Measurements from ENCODE around the gene CXCL16. TPM values are rescaled to one million over a fixed set of nuclear protein-coding genes. Genes with fewer than 3 reads are reported as not detected.

The CXCL16 gene
- total and polyA plus RNA-seq, 8 donors: 13.7 to 47.4 (median 28.8) TPM

DNA sequence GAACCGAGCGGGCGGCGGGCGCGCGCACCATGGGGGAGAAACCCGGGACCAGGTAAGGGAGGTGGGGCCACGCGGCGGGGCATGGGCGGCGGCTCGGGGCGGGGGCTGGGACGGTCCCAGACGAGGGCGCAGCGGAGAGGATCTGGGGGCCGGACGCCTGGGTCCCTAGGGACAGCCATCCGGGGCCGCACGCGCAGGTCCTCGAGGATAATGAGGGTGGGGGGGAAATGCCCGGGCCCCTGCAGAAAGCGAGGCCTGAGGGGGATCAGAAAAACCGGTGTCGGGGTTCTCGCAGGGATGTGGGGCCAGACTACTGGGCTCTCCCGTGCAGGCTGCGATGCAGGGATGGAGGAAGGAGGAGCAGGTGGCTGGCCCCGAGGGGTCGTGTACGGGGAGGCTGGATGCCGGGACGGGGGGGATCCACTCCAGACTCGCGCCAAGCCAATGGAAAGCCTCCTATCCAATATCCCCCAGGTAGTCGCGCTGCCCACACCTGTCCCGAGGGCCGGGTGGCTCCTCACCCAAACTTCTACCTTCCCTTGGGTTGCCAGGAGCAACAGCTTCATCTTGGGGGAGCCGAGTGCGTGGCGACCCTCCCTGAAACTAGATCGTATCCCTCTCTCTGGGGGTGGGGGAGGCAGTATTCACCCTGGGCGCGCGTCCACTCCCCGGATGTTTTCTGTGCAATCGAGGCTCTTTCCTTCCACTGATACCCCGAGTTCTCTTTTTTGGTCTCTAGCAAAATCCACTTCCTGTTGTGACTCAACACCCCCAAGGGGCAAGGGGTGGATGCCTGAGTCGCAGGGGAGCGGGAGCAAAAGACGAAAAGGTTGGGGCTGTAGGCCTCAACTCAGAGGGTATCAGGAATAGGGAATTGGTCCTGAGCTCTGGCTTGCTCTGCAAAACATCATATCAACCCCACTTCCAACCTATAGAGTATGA lies 28.8 kb downstream of the CXCL16 start:
- no peaks in the 10 kb centered on the region for H3K9me3 ChIP-seq
- peak overlapping the region; percentile 82 to 93 (median 92) for H3K27ac ChIP-seq
- H3K36me3 ChIP-seq: peaks cover 0 to 3% (median 3%) of the 10 kb centered on the region in 4 donors
- H3K4me1 ChIP-seq: peaks cover 19 to 52% (median 31%) of the 10 kb centered on the region in 4 donors
- H3K27me3 ChIP-seq: no peaks in the 10 kb centered on the region
- peak overlapping the region; percentile 72 to 89 (median 82) for H3K4me3 ChIP-seq
- intact Hi-C loops (cut with DNase I; ENCODE audit: low total_unique reads): no loop called here
- peak in 1 of 3 donors; percentile 32 for TF ChIP-seq POLR2AphosphoS5 (IDR thresholded peaks at IDR 0.05)
- no peak for TF ChIP-seq EP300 (IDR thresholded peaks at IDR 0.05)
- peak in 1 of 2 donors; percentile 35 for DNase-seq
- 9 to 16% (median 12%) methylated on average over 47 to 57 of the region's 57 CpGs for WGBS, 5 donors

DNA sequence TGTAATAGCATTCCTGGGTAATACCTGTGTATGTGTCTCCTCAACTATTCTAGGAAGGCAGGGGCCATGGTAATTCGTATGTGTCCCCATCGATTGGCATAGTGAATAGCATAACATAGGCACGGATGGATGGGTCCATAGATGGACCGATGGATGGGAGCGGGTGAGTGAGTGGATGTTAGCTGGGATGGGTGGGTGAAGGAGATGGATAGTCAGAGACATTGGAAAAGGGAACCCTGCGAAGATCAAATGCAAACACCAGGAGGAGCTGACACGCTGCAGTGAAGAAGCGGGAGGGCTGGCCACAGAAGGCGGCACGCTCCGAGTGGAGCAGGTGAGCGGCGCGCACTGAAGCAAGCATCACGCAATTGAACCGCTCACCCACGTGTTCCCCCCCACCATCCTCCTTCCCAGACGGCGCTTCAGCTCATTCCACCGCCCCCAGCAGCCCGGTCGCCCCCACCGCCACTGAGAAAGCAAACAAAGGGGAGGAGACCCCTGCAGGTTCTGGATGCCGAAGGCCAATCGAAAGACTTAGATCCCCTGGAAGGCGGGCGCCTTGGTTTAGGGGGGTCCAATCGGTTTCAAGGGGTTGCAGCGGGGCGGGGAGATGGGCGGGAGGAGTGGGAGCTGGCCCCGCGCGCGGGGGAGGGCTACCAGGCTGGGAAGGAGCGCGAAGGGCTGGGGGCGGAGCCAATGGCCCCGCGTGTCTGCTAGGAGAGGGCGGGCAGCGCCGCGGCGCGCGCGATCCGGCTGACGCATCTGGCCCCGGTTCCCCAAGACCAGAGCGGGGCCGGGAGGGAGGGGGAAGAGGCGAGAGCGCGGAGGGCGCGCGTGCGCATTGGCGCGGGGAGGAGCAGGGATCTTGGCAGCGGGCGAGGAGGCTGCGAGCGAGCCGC lies 29.7 kb downstream of the CXCL16 start, which contains the start of gene ARRB2:
Gene ARRB2, plus strand, starts transcription at position 839 of the 899 bp plus-strand sequence. CDS start 90 bp downstream, outside the sequence.
- H3K27me3 ChIP-seq: no peaks in the 10 kb centered on the region
- DNase-seq: peak; percentile 99 to 100
- peak within 1 kb of the TSS; percentile 82 to 93 (median 92) for H3K27ac ChIP-seq
- intact Hi-C loops (cut with DNase I; ENCODE audit: low total_unique reads): loop anchor here (10.0 kb wide), 1 partner anchor 75 kb away; the partner anchor contains the start of genes GLTPD2 and VMO1
- 1% methylated on average over 48 to 67 of the region's 67 CpGs for WGBS, 5 donors
- H3K4me3 ChIP-seq: peak within 1 kb of the TSS; percentile 72 to 89 (median 82)
- TF ChIP-seq EP300 (IDR thresholded peaks at IDR 0.05) (no peak), POLR2A (IDR thresholded peaks at IDR 0.05) (no peak), POLR2AphosphoS5 (IDR thresholded peaks at IDR 0.05) (peak; percentile 76 to 94 (median 86))
- TF ChIP-seq, protein P1, sequence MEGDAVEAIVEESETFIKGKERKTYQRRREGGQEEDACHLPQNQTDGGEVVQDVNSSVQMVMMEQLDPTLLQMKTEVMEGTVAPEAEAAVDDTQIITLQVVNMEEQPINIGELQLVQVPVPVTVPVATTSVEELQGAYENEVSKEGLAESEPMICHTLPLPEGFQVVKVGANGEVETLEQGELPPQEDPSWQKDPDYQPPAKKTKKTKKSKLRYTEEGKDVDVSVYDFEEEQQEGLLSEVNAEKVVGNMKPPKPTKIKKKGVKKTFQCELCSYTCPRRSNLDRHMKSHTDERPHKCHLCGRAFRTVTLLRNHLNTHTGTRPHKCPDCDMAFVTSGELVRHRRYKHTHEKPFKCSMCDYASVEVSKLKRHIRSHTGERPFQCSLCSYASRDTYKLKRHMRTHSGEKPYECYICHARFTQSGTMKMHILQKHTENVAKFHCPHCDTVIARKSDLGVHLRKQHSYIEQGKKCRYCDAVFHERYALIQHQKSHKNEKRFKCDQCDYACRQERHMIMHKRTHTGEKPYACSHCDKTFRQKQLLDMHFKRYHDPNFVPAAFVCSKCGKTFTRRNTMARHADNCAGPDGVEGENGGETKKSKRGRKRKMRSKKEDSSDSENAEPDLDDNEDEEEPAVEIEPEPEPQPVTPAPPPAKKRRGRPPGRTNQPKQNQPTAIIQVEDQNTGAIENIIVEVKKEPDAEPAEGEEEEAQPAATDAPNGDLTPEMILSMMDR (IDR thresholded peaks at IDR 0.05): peak in 5 of 7 experiments; percentile 46 to 91 (median 65)
- peaks cover 19 to 47% (median 31%) of the 10 kb centered on the region in 4 donors for H3K4me1 ChIP-seq
- H3K36me3 ChIP-seq: no peaks in the 10 kb centered on the region
- H3K9me3 ChIP-seq: no peaks in the 10 kb centered on the region

DNA sequence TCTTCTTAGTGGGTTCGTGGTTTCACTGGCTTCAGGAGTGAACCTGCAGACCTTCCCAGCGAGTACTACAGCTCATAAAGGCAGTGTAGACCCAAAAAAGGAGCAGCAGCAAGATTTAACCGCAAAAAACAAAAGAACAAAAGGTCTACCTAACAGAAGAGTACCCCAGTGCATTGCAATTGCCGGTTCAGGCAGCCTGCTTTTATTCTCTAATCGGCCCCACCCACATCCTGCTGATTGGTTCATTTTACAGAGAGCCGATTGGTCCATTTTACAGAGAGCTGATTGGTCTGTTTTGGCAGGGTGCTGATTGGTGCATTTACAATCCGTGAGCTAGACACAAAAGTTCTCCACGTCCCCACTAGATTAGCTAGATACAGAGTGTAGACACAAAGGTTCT lies 31.3 kb downstream of the CXCL16 start:
- intact Hi-C loops (cut with DNase I; ENCODE audit: low total_unique reads): loop anchor here (10.0 kb wide), 1 partner anchor 76 kb away; the partner anchor contains the start of genes GLTPD2 and VMO1
- no peaks in the 10 kb centered on the region for H3K27me3 ChIP-seq

DNA sequence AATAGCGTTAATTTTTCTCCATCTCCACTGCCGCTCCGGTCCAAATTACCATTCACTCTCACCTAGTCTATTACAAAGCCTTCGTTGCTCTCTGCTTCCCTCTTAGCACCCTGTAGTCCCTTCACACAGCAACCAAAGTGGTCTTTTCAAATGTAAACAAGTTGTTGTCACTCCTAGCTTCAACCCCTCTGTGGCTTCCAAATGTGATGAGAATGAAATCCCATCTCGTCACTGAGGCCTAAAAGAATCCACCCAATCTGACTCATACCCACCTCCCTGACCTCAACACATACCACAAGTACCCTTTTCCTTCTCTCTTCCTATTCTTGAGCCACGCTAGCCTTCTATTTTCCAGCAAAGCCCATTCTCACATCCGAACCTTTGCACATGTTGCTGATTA lies 33.6 kb downstream of the CXCL16 start:
- intact Hi-C loops (cut with DNase I; ENCODE audit: low total_unique reads): loop anchor here (10.0 kb wide), 1 partner anchor 79 kb away; the partner anchor contains the start of genes GLTPD2 and VMO1
- 75 to 85% (median 80%) methylated on average over 7 of the region's 7 CpGs for WGBS, 5 donors
- Histone ChIP-seq H3K4me3 (no peak overlapping the region), H3K4me1 (peaks cover 18 to 48% (median 38%) of the 10 kb centered on the region in 4 donors), H3K9me3 (no peaks in the 10 kb centered on the region), H3K27ac (no peak overlapping the region), H3K27me3 (no peaks in the 10 kb centered on the region), H3K36me3 (no peaks in the 10 kb centered on the region)
- DNase-seq: no peak
- TF ChIP-seq POLR2AphosphoS5 (IDR thresholded peaks at IDR 0.05): no peak
- no peak for TF ChIP-seq POLR2A (IDR thresholded peaks at IDR 0.05)
- TF ChIP-seq, protein P1 (IDR thresholded peaks at IDR 0.05): no peak
- TF ChIP-seq EP300 (IDR thresholded peaks at IDR 0.05): no peak

More for the DNA sequence above, 31.3 kb downstream of the CXCL16 start:
- Histone ChIP-seq H3K27ac (no peak overlapping the region), H3K36me3 (no peaks in the 10 kb centered on the region), H3K9me3 (no peaks in the 10 kb centered on the region), H3K4me1 (peaks cover 21 to 50% (median 38%) of the 10 kb centered on the region in 4 donors), H3K4me3 (no peak overlapping the region)
- TF ChIP-seq POLR2A (IDR thresholded peaks at IDR 0.05): no peak
- TF ChIP-seq EP300 (IDR thresholded peaks at IDR 0.05): no peak
- DNase-seq: no peak
- 67 to 79% (median 79%) methylated on average over 8 of the region's 8 CpGs for WGBS, 5 donors
